NOMO-1 treated with DMSO at 0.1 percent for 48 hours (cell line): Measurements from ENCODE around the gene HSPA6.
"Not testable (repeated sequence)": the region's sequence is repeated elsewhere in the genome, so short reads cannot be mapped to it uniquely, and the experiment has no call there.

Source experiments
- DNase-seq: peaks from one replicate; lab custom pipeline; 2025; ENCODE audit not compliant: unreplicated experiment; lab: John Stamatoyannopoulos, UW

Gene HSPA6

DNA sequence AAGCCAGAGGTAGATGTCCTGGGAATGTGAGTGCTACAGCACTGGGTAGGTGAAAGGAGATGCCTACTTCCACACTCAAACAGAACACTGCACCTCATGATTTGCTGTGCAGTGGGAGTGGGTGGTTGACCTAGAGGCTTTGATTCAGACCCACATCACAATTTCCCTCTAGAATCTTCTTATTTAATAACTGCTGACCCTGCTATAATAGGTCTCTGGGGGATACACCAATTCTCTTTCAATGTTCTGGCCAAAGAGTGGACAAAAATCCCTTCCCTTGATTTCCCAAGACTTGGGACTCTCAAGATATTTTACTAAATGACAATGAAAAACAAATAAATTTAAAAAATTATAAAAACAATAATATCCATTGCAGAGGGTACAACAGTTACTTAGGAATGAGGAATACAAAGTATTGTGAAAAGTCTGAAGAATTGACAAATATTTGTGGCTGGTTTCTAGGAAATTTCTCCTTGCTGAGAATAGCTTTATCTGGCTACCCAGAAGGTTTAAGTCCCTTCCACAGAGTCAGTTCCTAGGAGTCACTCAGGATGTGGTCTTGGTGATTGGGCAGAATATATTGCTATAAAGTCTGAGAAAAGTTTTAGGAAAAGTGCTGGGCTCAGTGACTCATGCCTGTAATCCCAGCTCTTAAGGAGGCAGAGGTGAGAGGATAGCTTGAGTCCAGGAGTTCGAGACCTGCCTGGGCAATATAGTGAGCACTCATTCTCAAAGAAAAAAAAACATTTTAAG, 21.5 kb upstream of the HSPA6 start:
- no peak for DNase-seq

DNA sequence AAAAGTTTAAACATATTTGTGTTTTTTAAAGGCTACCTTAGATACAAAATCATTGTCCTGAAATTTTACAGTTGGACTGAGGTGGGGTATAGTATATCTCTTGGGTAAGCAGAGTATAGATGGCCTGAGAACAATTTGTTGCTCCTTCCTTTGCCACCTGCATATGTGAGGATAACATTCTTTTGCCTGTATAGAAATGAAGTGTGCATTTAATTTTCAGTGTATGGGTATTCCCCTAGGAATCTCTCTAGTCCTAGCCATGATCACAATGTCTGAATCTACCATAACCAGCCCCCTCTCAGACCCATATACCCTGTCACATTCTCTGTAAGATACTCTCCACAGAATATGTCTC, 21.0 kb upstream of the HSPA6 start:
- no peak for DNase-seq

DNA sequence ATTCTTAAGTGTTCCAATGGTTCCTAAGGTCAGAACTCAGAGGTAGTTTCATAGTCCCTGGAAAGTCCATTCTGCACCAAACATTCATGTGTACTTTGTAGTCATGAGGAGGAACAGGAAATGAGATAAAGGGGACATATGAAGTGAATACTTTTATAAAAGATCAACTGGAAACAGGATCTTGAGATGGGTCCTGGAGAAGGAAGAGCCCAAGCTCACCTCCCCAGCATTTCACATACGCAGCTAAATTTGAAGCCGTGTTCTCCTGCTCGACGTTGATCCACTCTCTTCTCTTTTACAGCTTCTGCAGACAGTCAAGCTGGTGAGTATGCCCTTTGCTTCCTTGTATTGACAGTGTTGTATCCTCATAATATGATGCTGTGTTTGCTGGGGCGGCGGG, 18.7 kb upstream of the HSPA6 start:
- DNase-seq: no peak

GRCh38 chr1:161506336-161507223, 17.8 kb upstream of the HSPA6 start:
- peak; percentile 77 for DNase-seq

- no peak for DNase-seq
Observed at GRCh38 chr1:161510477-161510876, 13.9 kb upstream of the HSPA6 start.

- DNase-seq: no peak
Observed at GRCh38 chr1:161511018-161511755, 13.2 kb upstream of the HSPA6 start.

DNA sequence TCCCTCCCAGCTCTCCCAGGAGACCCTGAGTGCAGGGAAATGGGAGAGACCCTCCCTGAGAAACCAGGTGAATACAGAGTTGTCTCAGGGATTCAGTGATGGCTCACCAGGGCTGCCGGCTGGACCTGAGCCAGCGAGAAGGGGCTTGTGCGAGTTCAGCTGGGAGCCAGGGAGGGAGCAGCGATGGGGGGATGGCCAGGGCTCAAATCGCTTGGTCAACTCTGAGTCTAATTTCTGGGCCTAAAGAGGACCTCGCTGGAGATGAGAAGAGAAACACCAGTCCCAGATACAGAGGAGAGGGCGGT, 12.6 kb upstream of the HSPA6 start:
- DNase-seq: no peak

- DNase-seq: not testable (repeated sequence)
Observed at GRCh38 chr1:161512636-161513447, 11.5 kb upstream of the HSPA6 start.

GRCh38 chr1:161513448-161513780, 10.9 kb upstream of the HSPA6 start:
- DNase-seq: not testable (repeated sequence)

DNA sequence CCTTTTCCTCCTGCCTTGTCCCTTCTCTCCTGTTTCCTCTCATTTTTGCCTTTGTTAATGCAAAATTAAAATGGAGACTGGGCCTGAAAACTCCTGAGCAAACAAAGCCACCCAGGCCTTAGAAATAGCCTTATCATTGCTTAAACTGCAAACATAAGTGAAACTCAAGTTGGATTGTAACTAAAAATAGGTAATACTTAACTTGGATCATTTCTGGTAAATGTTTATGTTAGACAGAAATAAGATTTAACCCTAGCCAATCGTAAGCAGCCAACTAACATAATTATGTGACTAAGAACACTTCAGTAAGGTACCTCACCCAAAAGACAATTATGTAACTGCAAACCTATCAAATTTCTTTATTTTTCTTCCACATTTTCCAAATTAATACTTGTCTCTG, 10.4 kb upstream of the HSPA6 start:
- DNase-seq: not testable (repeated sequence)

DNA sequence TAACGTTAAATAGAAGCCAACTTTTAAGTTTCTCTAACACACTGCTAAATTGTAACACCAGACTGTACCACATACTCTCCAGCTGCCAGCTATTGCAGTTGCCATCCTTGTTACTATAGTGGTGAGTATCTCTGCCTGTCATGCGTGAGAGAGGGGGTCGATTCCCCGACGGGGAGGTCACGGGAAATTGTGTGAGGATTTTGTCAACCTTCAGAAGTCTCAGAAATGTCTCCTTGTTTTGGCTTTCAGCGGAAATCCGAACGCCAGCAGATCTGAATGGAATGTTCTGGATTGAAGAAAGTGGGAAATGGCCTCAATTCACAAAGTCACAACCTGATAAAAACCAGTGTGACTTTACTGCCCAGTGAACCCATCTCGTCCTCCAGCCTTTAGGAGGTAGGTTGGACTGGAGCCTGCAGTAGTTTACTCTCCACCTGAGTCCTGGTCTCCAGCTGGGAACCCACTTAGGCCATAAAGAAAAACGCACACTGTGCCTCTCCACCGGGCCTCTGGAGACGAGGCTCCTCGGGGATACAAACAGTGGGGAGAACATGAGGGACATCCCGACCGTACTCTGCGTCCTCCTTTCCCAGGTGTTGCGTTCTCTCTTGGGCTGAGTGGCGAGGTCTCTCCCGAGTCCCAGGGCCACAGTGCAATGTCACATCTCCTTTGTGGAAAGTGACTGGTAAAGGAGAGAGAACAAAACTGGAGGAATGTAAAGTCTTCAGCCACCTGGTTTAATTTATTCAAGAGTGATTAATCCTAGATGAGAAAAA, 1.1 kb upstream of the HSPA6 start:
- DNase-seq: not testable (repeated sequence)

GRCh38 chr1:161524742-161525291, 477 bp downstream of the HSPA6 start:
- not testable (repeated sequence) for DNase-seq

DNA sequence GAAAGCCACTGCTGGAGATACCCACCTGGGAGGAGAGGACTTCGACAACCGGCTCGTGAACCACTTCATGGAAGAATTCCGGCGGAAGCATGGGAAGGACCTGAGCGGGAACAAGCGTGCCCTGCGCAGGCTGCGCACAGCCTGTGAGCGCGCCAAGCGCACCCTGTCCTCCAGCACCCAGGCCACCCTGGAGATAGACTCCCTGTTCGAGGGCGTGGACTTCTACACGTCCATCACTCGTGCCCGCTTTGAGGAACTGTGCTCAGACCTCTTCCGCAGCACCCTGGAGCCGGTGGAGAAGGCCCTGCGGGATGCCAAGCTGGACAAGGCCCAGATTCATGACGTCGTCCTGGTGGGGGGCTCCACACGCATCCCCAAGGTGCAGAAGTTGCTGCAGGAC, 981 bp downstream of the HSPA6 start:
- DNase-seq: not testable (repeated sequence)

GRCh38 chr1:161525918-161526317, 1.6 kb downstream of the HSPA6 start:
- DNase-seq: not testable (repeated sequence)

- peak; percentile 21 for DNase-seq
Observed at GRCh38 chr1:161528550-161528949, 4.2 kb downstream of the HSPA6 start.

DNA sequence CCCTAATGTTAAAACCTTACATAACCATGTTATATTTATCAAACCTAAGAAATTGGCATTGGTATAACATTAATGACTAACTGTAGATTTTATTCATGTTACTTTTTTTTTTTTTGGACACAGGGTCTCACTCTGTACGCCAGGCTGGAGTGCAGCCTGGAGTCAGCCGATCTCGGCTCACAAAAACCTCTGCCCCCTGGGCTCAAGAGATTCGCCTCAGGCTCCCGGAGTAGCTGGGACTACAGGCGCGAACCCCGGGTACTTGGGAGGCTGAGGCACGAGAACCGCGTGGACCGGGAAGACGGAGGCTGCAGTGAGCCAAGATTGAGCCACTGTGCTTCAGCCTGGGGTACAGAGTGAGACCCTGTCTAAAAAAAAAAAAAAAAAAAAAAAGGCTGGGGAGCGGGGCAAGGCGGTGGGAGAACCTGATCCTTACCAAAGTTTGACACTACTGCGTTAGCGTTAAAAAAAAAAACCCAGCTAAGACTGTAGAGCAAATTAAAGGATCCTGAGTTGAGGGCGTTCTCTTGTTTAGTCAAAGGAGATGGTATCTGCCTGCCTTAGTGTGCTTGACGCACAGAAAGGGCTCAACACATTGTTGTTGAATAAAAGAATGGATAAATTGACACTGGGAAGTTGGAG, 5.2 kb downstream of the HSPA6 start:
- peak; percentile 36 for DNase-seq

DNA sequence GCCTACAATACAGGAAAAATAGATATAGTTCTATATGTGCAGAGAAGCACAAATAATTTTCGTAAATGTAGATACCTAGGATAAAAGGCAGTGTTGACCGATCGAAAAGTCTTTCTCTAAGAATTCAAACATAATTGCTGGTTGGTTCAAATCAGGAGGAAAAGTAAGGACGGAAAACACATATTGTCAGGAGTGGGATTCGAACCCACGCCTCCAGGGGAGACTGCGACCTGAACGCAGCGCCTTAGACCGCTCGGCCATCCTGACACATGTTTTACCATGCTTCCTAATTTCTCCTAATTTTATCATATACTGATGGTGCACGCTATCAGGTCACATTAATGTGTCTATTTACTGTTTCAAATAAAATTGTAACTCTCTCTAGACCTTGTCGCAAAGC, 5.8 kb downstream of the HSPA6 start:
- DNase-seq: peak; percentile 46

GRCh38 chr1:161530671-161531641, 6.6 kb downstream of the HSPA6 start:
- DNase-seq: peak; percentile 89
